SKM-1 treated with dmso at 0.1 percent for 144 hours (cell line): ENCODE results near the gene UBE2G2.

Experiments
- DNase-seq: peaks from one replicate; lab custom pipeline; 2025; ENCODE audit not compliant: unreplicated experiment; lab: John Stamatoyannopoulos, UW

UBE2G2 gene

DNA sequence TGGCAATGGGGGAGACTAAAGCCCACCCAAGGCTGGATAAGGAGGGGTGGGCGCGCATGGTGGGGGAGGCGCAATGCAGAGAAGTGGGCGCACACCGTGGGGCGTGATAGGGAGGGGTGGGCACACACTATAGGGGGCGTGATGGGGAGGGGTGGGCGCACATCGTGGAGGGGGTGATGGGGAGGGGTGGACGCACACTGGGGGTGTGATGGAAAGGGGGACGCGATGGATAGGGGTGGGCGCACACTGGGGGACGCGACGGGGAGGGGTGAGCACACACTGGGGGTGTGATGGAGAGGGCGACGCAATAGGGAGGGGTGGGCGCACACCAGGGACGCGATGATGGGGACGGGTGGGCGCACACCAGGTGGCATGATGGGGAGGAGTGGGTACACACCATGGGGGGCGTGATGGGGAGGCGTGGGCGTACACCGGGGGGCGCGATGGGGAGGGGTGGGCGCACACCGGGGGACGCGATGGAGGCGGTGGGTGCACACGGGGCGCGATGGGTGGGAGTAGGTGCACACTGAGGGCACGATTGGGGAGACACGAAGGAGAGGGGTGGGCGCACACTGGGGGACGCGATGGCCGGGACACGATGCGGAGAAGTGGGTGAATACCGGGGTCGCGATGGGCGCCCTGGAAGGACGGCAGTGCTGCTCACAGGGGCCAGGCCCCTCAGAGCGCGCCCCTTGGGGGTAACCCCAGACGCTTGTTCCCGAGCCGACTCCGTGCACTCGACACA is 15.3 kb upstream of the UBE2G2 start:
- no peak for DNase-seq

- no peak for DNase-seq
Measured at GRCh38 chr21:44815852-44816628, 14.4 kb upstream of the UBE2G2 start.

DNA sequence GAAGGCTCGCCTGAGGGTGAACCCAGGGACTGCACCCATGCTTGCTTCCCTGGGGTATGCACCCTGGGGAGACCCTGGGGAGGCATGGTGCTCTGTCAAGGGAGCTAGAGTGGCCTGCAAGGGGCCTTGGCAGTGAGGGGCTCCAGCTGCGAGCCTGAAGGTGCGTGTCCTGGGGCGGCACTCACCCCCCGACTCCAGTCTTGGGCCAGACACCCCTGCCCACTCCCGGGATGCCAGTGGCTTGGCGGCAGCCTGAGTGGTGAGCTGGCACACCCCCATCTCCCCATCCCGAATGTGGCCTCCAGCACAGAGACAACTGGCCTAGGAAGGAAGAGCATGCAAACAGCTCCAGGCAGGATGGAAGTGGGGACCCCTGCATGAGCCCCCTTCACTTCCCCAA is 13.6 kb upstream of the UBE2G2 start:
- no peak for DNase-seq

- DNase-seq = no peak
Measured at GRCh38 chr21:44814498-44815023, 12.9 kb upstream of the UBE2G2 start.

DNA sequence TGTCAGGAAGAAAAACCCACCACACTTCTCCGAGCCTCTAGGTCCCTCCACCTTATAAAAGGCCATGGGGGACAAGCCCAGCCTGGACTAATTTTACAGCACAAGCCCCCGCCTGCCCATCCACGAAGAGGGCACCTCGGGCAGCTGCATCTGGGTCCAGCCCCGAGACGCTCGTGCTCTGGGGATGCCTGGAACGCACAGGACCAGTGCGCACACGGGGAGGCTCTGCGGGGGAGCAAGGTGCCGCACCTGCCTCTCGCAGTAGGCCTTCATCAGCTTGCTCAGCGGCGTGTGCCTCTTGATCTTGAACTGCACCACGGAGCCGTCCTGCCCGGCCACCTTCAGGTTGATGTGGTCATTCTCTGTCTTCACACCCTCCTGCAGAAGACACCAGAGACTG is 12.1 kb upstream of the UBE2G2 start:
- no peak for DNase-seq

- DNase-seq = no peak
Measured at GRCh38 chr21:44813149-44813548, 11.5 kb upstream of the UBE2G2 start.

DNA sequence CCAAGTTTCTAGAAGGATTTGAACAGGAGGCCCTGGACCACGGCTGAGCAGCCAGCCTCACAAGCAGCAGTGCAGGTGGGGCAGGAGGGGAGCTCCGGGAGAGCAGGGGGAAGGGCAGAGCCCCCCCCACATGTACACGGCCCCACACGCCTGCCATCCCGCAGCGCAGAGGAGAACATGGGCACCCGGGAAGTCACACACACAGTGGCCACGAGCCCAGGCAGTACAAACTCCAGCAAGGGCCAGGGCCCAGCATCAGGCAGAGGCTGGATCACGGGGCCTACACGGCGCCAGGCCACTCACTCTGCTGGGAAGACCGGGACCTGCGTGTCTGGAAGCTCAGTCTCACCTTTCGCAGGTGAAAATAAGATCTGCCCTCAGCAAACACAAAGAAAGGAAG is 11.0 kb upstream of the UBE2G2 start:
- no peak for DNase-seq

DNA sequence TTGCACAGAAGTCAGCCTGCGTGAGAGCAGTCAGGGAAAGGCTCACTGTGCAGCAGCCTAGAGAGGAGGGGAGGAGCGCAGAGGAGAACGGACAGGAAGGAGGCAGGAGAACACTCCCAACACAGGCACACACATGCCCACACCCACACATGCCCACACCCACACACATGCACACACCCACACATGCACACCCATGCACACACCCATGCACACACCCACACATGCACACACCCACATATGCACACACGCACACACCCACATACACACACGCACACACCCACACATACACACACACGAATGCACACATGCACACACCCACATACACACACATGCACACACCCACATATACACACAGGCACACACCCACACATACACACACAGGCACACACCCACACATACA is 9.2 kb upstream of the UBE2G2 start:
- no peak for DNase-seq

GRCh38 chr21:44805859-44806258 is 4.2 kb upstream of the UBE2G2 start:
- no peak for DNase-seq

DNA sequence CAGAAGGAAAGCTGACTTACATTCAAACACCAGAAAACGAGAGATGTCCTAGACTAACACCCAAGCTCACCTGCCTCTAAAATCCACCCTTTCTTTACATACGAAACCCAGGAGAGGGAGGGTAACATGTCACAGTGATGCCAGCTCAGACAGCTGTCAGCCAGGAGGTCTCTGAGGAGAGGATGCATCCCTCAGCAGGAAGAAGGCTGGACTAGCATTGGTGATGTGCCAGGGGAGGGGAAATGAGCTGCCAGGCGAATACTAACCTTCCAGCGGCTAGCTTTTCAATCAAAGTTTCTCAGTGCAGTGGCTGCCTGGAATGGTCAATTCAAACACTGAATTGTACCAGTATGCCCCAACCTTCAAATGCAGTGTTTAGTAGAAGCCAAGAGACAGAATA is 3.6 kb upstream of the UBE2G2 start:
- DNase-seq = no peak

- DNase-seq = no peak
Measured at GRCh38 chr21:44804762-44805161, 3.1 kb upstream of the UBE2G2 start.

GRCh38 chr21:44803651-44804050 is 2.0 kb upstream of the UBE2G2 start:
- no peak for DNase-seq

GRCh38 chr21:44802396-44803153 is 955 bp upstream of the UBE2G2 start:
- DNase-seq = no peak

- DNase-seq = peak; percentile 38
Measured at GRCh38 chr21:44800971-44801467, 601 bp downstream of the UBE2G2 start.

DNA sequence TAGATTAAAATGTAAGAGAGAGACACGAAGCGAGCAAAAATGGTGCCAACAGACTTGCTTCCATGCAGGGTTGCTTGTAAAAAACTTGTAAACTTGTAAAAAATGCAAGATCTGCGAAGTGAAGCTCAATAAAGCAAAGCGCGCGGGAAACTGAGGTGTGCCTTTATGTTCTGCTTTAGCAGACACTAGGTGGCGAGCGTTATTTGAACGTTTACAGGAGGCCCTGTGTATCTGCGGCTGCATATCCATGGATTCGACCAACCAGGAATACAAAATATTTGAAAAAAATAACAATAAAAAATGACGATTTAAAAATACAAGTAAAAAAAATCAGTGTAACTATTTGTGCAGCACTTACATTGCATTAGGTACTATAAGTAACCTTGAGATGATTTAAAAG is 1.5 kb downstream of the UBE2G2 start:
- peak; percentile 10 for DNase-seq

GRCh38 chr21:44799646-44800045 is 2.0 kb downstream of the UBE2G2 start:
- DNase-seq = no peak

DNA sequence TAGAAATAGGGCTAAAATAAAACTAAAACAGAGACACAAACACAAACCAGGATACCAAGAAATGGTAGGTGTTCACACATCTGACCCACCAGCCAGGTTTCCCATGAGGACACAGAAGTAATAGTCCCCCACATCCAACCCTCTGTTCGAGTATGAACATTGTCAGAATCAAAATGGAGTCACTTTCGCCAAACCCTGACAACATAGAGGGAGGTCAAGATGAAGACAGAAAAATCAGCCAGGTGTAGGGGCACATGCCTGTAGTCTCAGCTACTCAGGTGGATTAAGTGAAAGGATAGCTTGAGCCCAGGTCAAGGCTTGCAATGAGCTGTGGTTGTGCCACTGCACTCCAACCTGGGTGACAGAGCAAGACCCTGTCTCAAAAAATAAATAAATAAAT is 3.8 kb downstream of the UBE2G2 start:
- no peak for DNase-seq

- no peak for DNase-seq
Measured at GRCh38 chr21:44795342-44795741, 6.3 kb downstream of the UBE2G2 start.

DNA sequence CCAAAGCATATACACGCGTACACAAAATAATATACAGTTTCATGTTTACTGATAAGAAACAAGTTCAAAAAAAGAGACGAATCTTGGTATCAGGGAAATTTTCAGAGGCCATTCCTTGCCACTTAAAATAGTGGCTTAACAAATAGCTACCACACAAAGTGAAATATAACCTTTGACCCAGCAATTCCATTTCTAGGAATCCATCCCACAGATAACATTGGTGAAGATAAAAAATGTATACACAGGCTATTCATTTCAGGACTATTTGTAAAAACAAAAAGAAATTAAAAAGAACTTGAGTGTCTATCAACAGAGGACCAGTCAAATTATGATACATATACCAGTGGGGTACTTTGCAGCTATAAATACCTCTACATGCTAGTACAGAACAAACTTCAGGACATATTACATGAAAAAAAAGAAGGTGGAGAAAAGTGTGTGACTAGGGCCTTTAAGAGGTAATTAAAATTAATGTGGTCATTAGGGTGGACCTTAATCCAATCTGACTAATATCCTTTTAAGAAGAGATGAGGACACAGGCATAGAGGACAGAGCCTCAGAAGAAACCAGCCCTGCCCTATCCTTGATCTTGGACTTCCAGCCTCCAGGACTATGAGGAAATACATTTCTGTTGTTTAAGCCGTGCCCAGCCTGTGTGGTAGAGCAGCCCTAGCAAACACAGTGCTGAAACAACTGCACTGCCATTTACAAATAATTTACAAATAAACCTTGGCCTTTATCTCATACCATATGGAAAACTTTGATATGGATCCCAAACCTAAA is 7.8 kb downstream of the UBE2G2 start:
- no peak for DNase-seq

DNA sequence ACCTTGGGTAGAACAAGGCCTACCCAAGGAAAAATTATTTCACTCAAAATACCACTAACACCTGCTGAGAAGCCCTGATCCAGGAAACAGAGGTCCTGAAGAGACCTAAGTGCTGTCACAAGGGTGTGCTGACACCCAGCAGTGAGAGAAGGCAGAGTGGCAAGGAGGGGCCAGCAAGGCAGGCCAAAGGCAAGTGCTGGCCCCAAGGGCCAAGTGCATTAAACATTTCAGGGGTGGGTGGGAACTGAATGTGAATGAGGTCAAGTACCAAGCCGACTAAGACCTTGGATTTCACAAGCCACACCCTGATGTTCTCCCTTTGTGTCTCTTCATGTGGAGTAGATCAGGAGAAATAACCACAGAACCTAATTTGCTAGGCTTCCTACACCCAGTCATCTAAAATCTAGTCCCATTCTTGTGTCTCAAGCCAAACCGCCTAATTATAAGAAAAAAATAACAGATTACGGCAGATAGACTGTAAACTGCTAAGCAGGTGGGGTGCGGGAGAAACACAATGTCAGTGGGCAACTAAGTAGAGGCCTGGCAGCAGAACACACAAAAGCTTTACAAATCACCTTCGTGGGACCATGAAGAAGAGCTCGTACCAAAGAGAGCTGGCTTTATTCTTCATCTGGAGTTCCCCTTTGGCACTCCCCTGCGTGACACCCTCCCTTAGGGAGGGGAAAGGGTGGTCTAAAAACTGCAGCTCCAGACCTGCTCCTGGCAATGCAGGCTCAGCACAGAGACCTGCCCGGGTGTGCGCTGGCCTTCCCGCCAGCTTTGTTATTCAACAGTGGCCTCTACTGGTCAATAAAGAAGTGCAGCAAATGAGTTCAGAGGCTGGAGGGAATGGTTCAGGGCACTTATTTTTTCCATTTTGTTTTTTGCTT is 8.7 kb downstream of the UBE2G2 start:
- DNase-seq = peak; percentile 51
